Measurements from ENCODE around the gene SLC37A1.

The SLC37A1 gene

GRCh38 chr21:42527489-42528158 is 14.0 kb downstream of the SLC37A1 start:
- no peak for DNase-seq (ENCODE audit: low read depth)

GRCh38 chr21:42530167-42530518 is 16.5 kb downstream of the SLC37A1 start:
- no peak for DNase-seq (ENCODE audit: low read depth)

GRCh38 chr21:42531771-42532170 is 18.1 kb downstream of the SLC37A1 start:
- no peak for DNase-seq (ENCODE audit: low read depth)

GRCh38 chr21:42532466-42533181 is 19.0 kb downstream of the SLC37A1 start:
- no peak for DNase-seq (ENCODE audit: low read depth)

GRCh38 chr21:42533306-42533962 is 19.8 kb downstream of the SLC37A1 start:
- no peak for DNase-seq (ENCODE audit: low read depth)

GRCh38 chr21:42533963-42534355 is 20.3 kb downstream of the SLC37A1 start:
- DNase-seq (ENCODE audit: low read depth) = no peak

GRCh38 chr21:42534421-42535378 is 21.0 kb downstream of the SLC37A1 start:
- no peak for DNase-seq (ENCODE audit: low read depth)

- DNase-seq (ENCODE audit: low read depth) = no peak
Observed at GRCh38 chr21:42535602-42536171, 22.0 kb downstream of the SLC37A1 start.

GRCh38 chr21:42536601-42537000 is 22.9 kb downstream of the SLC37A1 start:
- DNase-seq (ENCODE audit: low read depth) = no peak

GRCh38 chr21:42537106-42537742 is 23.6 kb downstream of the SLC37A1 start:
- no peak for DNase-seq (ENCODE audit: low read depth)

GRCh38 chr21:42538479-42539275 is 25.0 kb downstream of the SLC37A1 start:
- DNase-seq (ENCODE audit: low read depth) = no peak

- DNase-seq (ENCODE audit: low read depth) = no peak
Observed at GRCh38 chr21:42539342-42539741, 25.7 kb downstream of the SLC37A1 start.

- no peak for DNase-seq (ENCODE audit: low read depth)
Observed at GRCh38 chr21:42539931-42540343, 26.3 kb downstream of the SLC37A1 start.

GRCh38 chr21:42540396-42540795 is 26.7 kb downstream of the SLC37A1 start:
- DNase-seq (ENCODE audit: low read depth) = no peak

GRCh38 chr21:42541174-42541573 is 27.5 kb downstream of the SLC37A1 start:
- DNase-seq (ENCODE audit: low read depth) = no peak

GRCh38 chr21:42541618-42542017 is 28.0 kb downstream of the SLC37A1 start:
- no peak for DNase-seq (ENCODE audit: low read depth)

- no peak for DNase-seq (ENCODE audit: low read depth)
Observed at GRCh38 chr21:42542196-42542595, 28.5 kb downstream of the SLC37A1 start.

GRCh38 chr21:42542596-42542995 is 28.9 kb downstream of the SLC37A1 start:
- DNase-seq (ENCODE audit: low read depth) = no peak

GRCh38 chr21:42543106-42543847 is 29.6 kb downstream of the SLC37A1 start:
- DNase-seq (ENCODE audit: low read depth) = no peak

GRCh38 chr21:42544544-42544943 is 30.9 kb downstream of the SLC37A1 start:
- no peak for DNase-seq (ENCODE audit: low read depth)
